Fibroblast of pulmonary artery (primary cell): Measurements from ENCODE around the gene ST7L.

Experiments
- DNase-seq: peaks from one replicate; pipeline ENCODE4 v3.0.0-alpha.2; 2010; ENCODE audit warnings: low read depth
- H3K4me3 ChIP-seq: replicated peaks from 2 replicates; pipeline ENCODE4 v1.5.1; 2011; ENCODE audit warnings: low read depth, mild to moderate bottlenecking, control low read depth, low read length, moderate library complexity
- TF ChIP-seq, protein P1 (sequence below): IDR thresholded peaks from 2 replicates; pipeline ENCODE4 v1.5.1; 2011; ENCODE audit warnings: mild to moderate bottlenecking, control low read depth, low read length, inconsistent platforms; ENCODE audit errors: missing control alignments

ST7L gene

GRCh38 chr1:112513112-112513870 lies 105.7 kb downstream of the ST7L start:
- TF ChIP-seq, protein P1, sequence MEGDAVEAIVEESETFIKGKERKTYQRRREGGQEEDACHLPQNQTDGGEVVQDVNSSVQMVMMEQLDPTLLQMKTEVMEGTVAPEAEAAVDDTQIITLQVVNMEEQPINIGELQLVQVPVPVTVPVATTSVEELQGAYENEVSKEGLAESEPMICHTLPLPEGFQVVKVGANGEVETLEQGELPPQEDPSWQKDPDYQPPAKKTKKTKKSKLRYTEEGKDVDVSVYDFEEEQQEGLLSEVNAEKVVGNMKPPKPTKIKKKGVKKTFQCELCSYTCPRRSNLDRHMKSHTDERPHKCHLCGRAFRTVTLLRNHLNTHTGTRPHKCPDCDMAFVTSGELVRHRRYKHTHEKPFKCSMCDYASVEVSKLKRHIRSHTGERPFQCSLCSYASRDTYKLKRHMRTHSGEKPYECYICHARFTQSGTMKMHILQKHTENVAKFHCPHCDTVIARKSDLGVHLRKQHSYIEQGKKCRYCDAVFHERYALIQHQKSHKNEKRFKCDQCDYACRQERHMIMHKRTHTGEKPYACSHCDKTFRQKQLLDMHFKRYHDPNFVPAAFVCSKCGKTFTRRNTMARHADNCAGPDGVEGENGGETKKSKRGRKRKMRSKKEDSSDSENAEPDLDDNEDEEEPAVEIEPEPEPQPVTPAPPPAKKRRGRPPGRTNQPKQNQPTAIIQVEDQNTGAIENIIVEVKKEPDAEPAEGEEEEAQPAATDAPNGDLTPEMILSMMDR: no peak
- H3K4me3 ChIP-seq: no peak overlapping the region
- DNase-seq: peak; percentile 76

DNA sequence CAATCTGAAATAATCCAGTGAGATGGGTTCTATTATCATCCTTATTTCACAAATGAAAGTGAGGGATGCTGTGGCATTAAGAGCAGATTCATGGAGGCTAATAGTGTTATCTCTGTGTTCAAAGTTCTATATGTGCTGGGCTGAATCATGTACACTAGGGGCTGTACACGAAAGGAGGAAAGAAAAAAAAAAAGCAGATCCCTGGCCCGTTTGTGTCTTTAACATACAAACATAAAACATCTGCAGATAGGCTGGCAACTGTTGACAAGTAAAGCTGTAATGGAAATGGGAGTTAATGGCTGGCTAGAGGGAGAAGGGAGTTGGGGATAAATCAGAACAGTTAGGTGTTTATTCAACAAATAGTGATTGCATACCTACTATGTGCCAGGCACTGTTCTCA lies 107.0 kb downstream of the ST7L start:
- H3K4me3 ChIP-seq: no peak overlapping the region
- TF ChIP-seq, protein P1: no peak
- DNase-seq: no peak

DNA sequence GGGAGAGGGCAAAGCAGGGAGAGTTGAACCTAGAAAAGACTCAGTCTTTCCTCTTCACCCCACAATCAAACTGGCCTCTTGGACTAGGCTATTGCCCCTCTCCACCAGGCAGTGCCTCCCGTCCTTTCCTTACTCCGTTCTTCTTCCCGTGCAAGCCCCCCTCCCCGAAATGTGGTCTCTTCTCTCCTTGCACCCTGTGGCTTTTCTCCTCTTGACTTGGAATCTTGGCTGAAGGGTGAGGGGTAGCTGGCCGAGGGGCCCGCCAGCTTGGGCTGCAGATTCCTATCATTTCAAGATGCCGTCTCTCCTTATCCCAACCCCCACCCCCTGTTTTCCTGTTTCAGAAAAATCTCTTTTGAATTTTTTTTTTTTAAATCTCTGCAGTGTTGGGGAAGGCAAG lies 108.6 kb downstream of the ST7L start:
- no peak for DNase-seq
- no peak overlapping the region for H3K4me3 ChIP-seq
- TF ChIP-seq, protein P1: no peak

- no peak overlapping the region for H3K4me3 ChIP-seq
- DNase-seq: no peak
- TF ChIP-seq, protein P1: no peak
These were observed 109.2 kb downstream of the ST7L start for GRCh38 chr1:112509660-112510178.

DNA sequence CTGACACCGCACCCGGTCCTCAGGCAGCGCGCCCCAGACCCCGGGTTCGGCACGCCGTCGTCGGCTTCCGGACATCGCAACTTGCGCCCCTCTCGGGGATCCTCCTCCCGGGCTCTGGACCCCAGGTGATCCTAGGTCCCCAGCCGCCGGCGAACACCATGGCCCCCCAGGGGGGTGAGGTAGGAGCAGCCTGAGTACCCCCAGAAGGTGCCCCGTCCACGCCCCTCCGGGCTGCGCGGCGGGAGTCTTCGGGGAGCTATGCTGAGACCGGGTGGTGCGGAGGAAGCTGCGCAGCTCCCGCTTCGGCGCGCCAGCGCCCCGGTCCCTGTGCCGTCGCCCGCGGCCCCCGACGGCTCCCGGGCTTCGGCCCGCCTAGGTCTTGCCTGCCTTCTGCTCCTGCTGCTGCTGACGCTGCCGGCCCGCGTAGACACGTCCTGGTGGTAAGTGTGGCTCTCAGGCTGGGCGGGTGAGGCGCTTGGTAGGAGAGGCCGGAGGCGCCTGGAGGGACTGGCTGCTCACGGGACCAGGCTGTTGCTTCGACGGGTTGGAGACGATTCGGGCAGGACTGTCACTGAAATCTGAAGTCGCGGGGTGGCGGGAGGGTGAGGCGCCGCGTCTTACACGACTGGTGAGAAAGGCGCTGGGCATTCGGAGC lies 109.8 kb downstream of the ST7L start:
- TF ChIP-seq, protein P1: no peak
- DNase-seq: no peak
- H3K4me3 ChIP-seq: peak overlapping the region; percentile 49

DNA sequence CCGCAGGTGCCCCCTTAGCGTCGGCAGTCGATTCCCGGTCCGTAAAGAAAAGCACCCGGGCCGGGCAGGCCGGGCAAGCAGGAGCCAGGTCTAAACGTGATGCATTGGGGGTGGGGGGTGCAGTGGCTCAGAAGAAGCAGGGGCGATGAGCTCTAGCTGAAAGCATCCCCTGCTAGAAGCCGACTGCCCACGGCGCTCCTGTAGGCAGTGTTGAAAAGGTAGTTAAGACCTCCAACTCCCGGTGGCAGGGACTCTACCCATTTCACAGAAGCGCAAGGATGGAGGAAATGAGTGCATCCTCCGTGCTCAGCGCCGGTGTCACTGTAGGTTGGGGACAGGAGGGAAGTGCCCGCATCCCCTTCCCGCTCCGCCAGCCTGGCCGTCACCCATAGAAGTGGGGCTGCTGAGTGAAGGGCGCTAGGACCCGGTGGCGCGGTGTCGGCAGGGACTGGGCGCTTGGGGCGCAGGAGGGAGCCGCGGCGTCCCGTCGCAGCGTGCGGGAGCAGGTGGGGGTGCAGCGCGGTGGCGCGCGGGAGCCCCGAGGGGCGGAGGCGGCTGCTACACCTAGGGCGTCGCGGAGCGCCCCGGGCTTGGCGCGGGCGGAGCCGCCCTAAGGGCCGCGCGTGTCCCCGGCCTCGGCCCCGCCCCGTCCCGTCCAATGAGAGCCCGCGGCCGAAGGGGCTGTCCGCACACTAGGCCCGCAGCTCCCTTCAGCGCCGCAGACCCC lies 110.5 kb downstream of the ST7L start, which contains the start of gene WNT2B:
Gene WNT2B (plus strand): TSS at position 688 of the 727 bp plus-strand sequence. CDS start 298 bp downstream, outside the sequence.
- no peak for DNase-seq
- H3K4me3 ChIP-seq: peak within 1 kb of the TSS; percentile 49

More for the DNA sequence above, 110.5 kb downstream of the ST7L start, which contains the start of gene WNT2B:
- TF ChIP-seq, protein P1: no peak
